ENCODE measurements around the gene STXBP6. TPM values are rescaled to one million over a fixed set of nuclear protein-coding genes. Genes with fewer than 3 reads are reported as not detected.

Gene STXBP6
- total RNA-seq, 1 experiment from 2014 or later = 5.3 TPM

GRCh38 chr14:24892497-24893051 is 157.4 kb downstream of the STXBP6 start:
- BruUV-seq (replicated peaks) = no TSS peak

GRCh38 chr14:24891987-24892496 is 157.9 kb downstream of the STXBP6 start:
- BruUV-seq (replicated peaks) = no TSS peak
- intact Hi-C loops (cut with micrococcal nuclease; ENCODE audit: unreplicated experiment) = no loop called here
- no peaks in the 10 kb centered on the region for H3K9me3 ChIP-seq (ENCODE audit: low read depth, low read length, poor library complexity, severe bottlenecking)

More at GRCh38 chr14:24892497-24893051, 157.4 kb downstream of the STXBP6 start:
- ChIA-PET POLR2A (ENCODE audit: low non-redundant PET) (no interaction called here), CTCF (no interaction called here)
- H3K9me3 ChIP-seq (ENCODE audit: low read depth, low read length, poor library complexity, severe bottlenecking) = no peaks in the 10 kb centered on the region
- no peaks in the 10 kb centered on the region for H3K36me3 ChIP-seq (ENCODE audit: insufficient read depth, low read length, poor library complexity, severe bottlenecking)
- no peak overlapping the region for H3K27ac ChIP-seq (ENCODE audit: low read depth, low read length, poor library complexity, severe bottlenecking)
- H3K4me1 ChIP-seq (ENCODE audit: insufficient read depth, low read length, poor library complexity, severe bottlenecking) = no peaks in the 10 kb centered on the region
- H3K27me3 ChIP-seq (replicated peaks; ENCODE audit: insufficient read depth, low read depth, low read length, poor library complexity) = no peaks in the 10 kb centered on the region
- DNase-seq (ENCODE audit: low spot score) = no peak
- TF ChIP-seq CTCF (conservative IDR thresholded peaks at IDR 0.05; ENCODE audit: low read depth, low read length) (no peak), EZH2 (IDR thresholded peaks at IDR 0.05; ENCODE audit: borderline replicate concordance, low read depth, low read length, poor library complexity, severe bottlenecking) (no peak)
- H3K4me3 ChIP-seq (ENCODE audit: low read depth, low read length, poor library complexity, severe bottlenecking) = no peak overlapping the region
- intact Hi-C loops (cut with micrococcal nuclease; ENCODE audit: unreplicated experiment) = no loop called here

GRCh38 chr14:24890716-24891115 is 159.2 kb downstream of the STXBP6 start:
- H3K4me3 ChIP-seq (ENCODE audit: low read depth, low read length, poor library complexity, severe bottlenecking) = no peak overlapping the region
- no peak for DNase-seq (ENCODE audit: low spot score)
- BruUV-seq (replicated peaks) = no TSS peak
- no peak overlapping the region for H3K27ac ChIP-seq (ENCODE audit: low read depth, low read length, poor library complexity, severe bottlenecking)
- no peaks in the 10 kb centered on the region for H3K36me3 ChIP-seq (ENCODE audit: insufficient read depth, low read length, poor library complexity, severe bottlenecking)
- ChIA-PET CTCF (no interaction called here), POLR2A (ENCODE audit: low non-redundant PET) (no interaction called here)
- intact Hi-C loops (cut with micrococcal nuclease; ENCODE audit: unreplicated experiment) = no loop called here
- no peak for TF ChIP-seq CTCF (conservative IDR thresholded peaks at IDR 0.05; ENCODE audit: low read depth, low read length)
- TF ChIP-seq EZH2 (IDR thresholded peaks at IDR 0.05; ENCODE audit: borderline replicate concordance, low read depth, low read length, poor library complexity, severe bottlenecking) = no peak
- no peaks in the 10 kb centered on the region for H3K27me3 ChIP-seq (replicated peaks; ENCODE audit: insufficient read depth, low read depth, low read length, poor library complexity)
- no peaks in the 10 kb centered on the region for H3K9me3 ChIP-seq (ENCODE audit: low read depth, low read length, poor library complexity, severe bottlenecking)
- H3K4me1 ChIP-seq (ENCODE audit: insufficient read depth, low read length, poor library complexity, severe bottlenecking) = no peaks in the 10 kb centered on the region

More at GRCh38 chr14:24891987-24892496, 157.9 kb downstream of the STXBP6 start:
- no peak for DNase-seq (ENCODE audit: low spot score)
- no peak for TF ChIP-seq CTCF (conservative IDR thresholded peaks at IDR 0.05; ENCODE audit: low read depth, low read length)
- no peak for TF ChIP-seq EZH2 (IDR thresholded peaks at IDR 0.05; ENCODE audit: borderline replicate concordance, low read depth, low read length, poor library complexity, severe bottlenecking)
- no peaks in the 10 kb centered on the region for H3K36me3 ChIP-seq (ENCODE audit: insufficient read depth, low read length, poor library complexity, severe bottlenecking)
- no peaks in the 10 kb centered on the region for H3K4me1 ChIP-seq (ENCODE audit: insufficient read depth, low read length, poor library complexity, severe bottlenecking)
- H3K27ac ChIP-seq (ENCODE audit: low read depth, low read length, poor library complexity, severe bottlenecking) = no peak overlapping the region
- no peaks in the 10 kb centered on the region for H3K27me3 ChIP-seq (replicated peaks; ENCODE audit: insufficient read depth, low read depth, low read length, poor library complexity)
- ChIA-PET CTCF (no interaction called here), POLR2A (ENCODE audit: low non-redundant PET) (no interaction called here)
- no peak overlapping the region for H3K4me3 ChIP-seq (ENCODE audit: low read depth, low read length, poor library complexity, severe bottlenecking)
